HCT116 (cell line): Measurements from ENCODE around the gene GNG4. TPM values are rescaled to one million over a fixed set of nuclear protein-coding genes. Genes with fewer than 3 reads are reported as not detected.

Experiments used
- ATAC-seq: fragments of 200-7000 bp; cut with Tn5 transposase; 2 replicates; pipeline ENCODE4 v1.9.1; 2020; ENCODE audit warnings: mild to moderate bottlenecking, moderate library complexity
- BruUV-seq: library from RNA; stranded (reverse); fragments of 400-500 nt; replicated peaks from 2 replicates; lab custom pipeline; 2021; lab: Mats Ljungman, UMichigan
- CTCF ChIA-PET: fragments of 300-600 bp; sonication (Branson Sonifier 250); formaldehyde crosslinking; loops from one replicate; lab custom pipeline; 2021; ENCODE audit warnings: antibody characterized with exemption; lab: Charles Lee
- POLR2A ChIA-PET: fragments of 300-600, 350-600 bp; sonication (Branson Sonifier 250); formaldehyde crosslinking; loops from one replicate; lab custom pipeline; 2021; ENCODE audit warnings: antibody characterized with exemption; lab: Charles Lee
- RAD21 ChIA-PET, 2 experiments: fragments of 300-600 bp; sonication (Branson Sonifier 250); formaldehyde crosslinking; loops; one replicate each; lab custom pipeline; 2023; ENCODE audit warnings: low total read pairs in 2 of 2; ENCODE audit not compliant: uncharacterized antibody in 2 of 2, unreplicated experiment in 2 of 2, low non-redundant PET in 1 of 2; lab: Charles Lee
- DNase-seq: peaks from one replicate; pipeline ENCODE4 v3.0.0-alpha.2; 2010; ENCODE audit warnings: low read depth, low spot score
- H2AFZ ChIP-seq: fragments of 200-600 bp; shearing (Covaris generic), sonication (generic); 2 replicates; pipeline ENCODE4 v1.6.1; 2017; ENCODE audit warnings: low read depth, mixed run types, mixed read lengths, antibody characterized with exemption, low read length; ENCODE audit not compliant: poor library complexity, severe bottlenecking
- H3K27ac ChIP-seq: 2 replicates; pipeline ENCODE4 v1.5.1; 2012; ENCODE audit warnings: low read depth, low read length
- H3K27me3 ChIP-seq: fragments of 200-600 bp; sonication (generic); 2 replicates; pipeline ENCODE4 v1.6.1; 2016; ENCODE audit warnings: mixed run types, low read length, mixed read lengths; ENCODE audit not compliant: insufficient read depth
- H3K36me3 ChIP-seq, 2 experiments: fragments of 200-500 bp in 1 of 2; fragments of 200-600 bp in 1 of 2; sonication (Bioruptor generic) in 1 of 2; sonication (generic) in 1 of 2; 2 replicates each; pipeline versions ENCODE4 v1.5.1 to v1.6.1; 2014 to 2016; ENCODE audit warnings: low read length in 2 of 2, inconsistent platforms in 1 of 2, mixed read lengths in 1 of 2, mixed run types in 1 of 2; ENCODE audit not compliant: insufficient read depth in 2 of 2, control insufficient read depth in 1 of 2
- H3K4me1 ChIP-seq, 2 experiments: fragments of 200-600 bp in 1 of 2; sonication (generic) in 1 of 2; 2 replicates each; pipeline versions ENCODE4 v1.5.1 to v1.6.1; 2012 to 2017; ENCODE audit warnings: low read length in 2 of 2, inconsistent platforms in 1 of 2, mild to moderate bottlenecking in 1 of 2, mixed read lengths in 1 of 2, mixed run types in 1 of 2, moderate library complexity in 1 of 2; ENCODE audit not compliant: insufficient read depth in 2 of 2, control insufficient read depth in 1 of 2
- H3K4me2 ChIP-seq: fragments of 200-600 bp; sonication (generic); 2 replicates; pipeline ENCODE4 v1.6.1; 2017; ENCODE audit warnings: mixed run types, low read length, mixed read lengths
- H3K4me3 ChIP-seq, 2 experiments: fragments of 200-600 bp in 1 of 2; sonication (generic) in 1 of 2; replicated peaks in 1 of 2; 2 replicates each; pipeline ENCODE4 v1.5.1; 2011 to 2016; ENCODE audit warnings: low read length in 2 of 2, control low read depth in 1 of 2, low read depth in 1 of 2, mild to moderate bottlenecking in 1 of 2, mixed read lengths in 1 of 2, mixed run types in 1 of 2
- H3K79me2 ChIP-seq: fragments of 200-600 bp; sonication (generic); 2 replicates; pipeline ENCODE4 v1.6.1; 2017; ENCODE audit warnings: mild to moderate bottlenecking, mixed run types, low read length, moderate library complexity, mixed read lengths; ENCODE audit not compliant: insufficient read depth
- H3K9ac ChIP-seq: fragments of 200-600 bp; sonication (generic); 2 replicates; pipeline ENCODE4 v1.6.1; 2016; ENCODE audit warnings: low read length, mixed read lengths
- H3K9me2 ChIP-seq: fragments of 200-600 bp; sonication (generic), shearing (Covaris generic); 2 replicates; pipeline ENCODE4 v1.6.1; 2017; ENCODE audit warnings: mixed run types, mild to moderate bottlenecking, moderate library complexity; ENCODE audit not compliant: insufficient read depth
- H3K9me3 ChIP-seq, 2 experiments: fragments of 200-500 bp in 1 of 2; fragments of 200-600 bp in 1 of 2; sonication (Bioruptor generic) in 1 of 2; sonication (generic) in 1 of 2; 2 replicates each; pipeline ENCODE4 v1.6.1; 2014 to 2017; ENCODE audit warnings: low read length in 2 of 2, mixed read lengths in 2 of 2, inconsistent platforms in 1 of 2, low read depth in 1 of 2, mild to moderate bottlenecking in 1 of 2, mixed run types in 1 of 2, moderate library complexity in 1 of 2; ENCODE audit not compliant: control insufficient read depth in 1 of 2, insufficient read depth in 1 of 2
- H4K20me1 ChIP-seq: fragments of 200-600 bp; sonication (generic), shearing (Covaris generic); 2 replicates; pipeline ENCODE4 v1.6.1; 2017; ENCODE audit warnings: mixed run types, mild to moderate bottlenecking, moderate library complexity; ENCODE audit not compliant: insufficient read depth
- CBX3 ChIP-seq: IDR thresholded peaks from 2 replicates; pipeline ENCODE4 v1.6.1; 2012; ENCODE audit warnings: low read depth
- EGR1 ChIP-seq: IDR thresholded peaks from 2 replicates; pipeline ENCODE4 v1.6.1; 2012; ENCODE audit warnings: low read depth
- ELF1 ChIP-seq: IDR thresholded peaks from 2 replicates; pipeline ENCODE4 v1.6.1; 2012; ENCODE audit warnings: low read depth, borderline replicate concordance
- EZH2phosphoT487 ChIP-seq: fragments of 200-600 bp; IDR thresholded peaks from 2 replicates; pipeline ENCODE4 v1.6.1; 2018; ENCODE audit warnings: antibody characterized with exemption, borderline replicate concordance
- FOSL1 ChIP-seq: IDR thresholded peaks from 2 replicates; pipeline ENCODE4 v1.6.1; 2012; ENCODE audit warnings: low read depth
- JUND ChIP-seq: IDR thresholded peaks from 2 replicates; pipeline ENCODE4 v1.6.1; 2012
- POLR2AphosphoS5 ChIP-seq: IDR thresholded peaks from 2 replicates; pipeline ENCODE4 v1.6.1; 2011; ENCODE audit warnings: mild to moderate bottlenecking, low read depth, low read length, moderate library complexity
- RAD21 ChIP-seq: IDR thresholded peaks from 2 replicates; pipeline ENCODE4 v1.6.1; 2012; ENCODE audit warnings: low read depth, mild to moderate bottlenecking
- SIN3A ChIP-seq: IDR thresholded peaks from 2 replicates; pipeline ENCODE4 v1.6.1; 2012; ENCODE audit warnings: low read depth
- SP1 ChIP-seq: IDR thresholded peaks from 2 replicates; pipeline ENCODE4 v1.6.1; 2012; ENCODE audit warnings: low read depth
- SRF ChIP-seq: IDR thresholded peaks from 2 replicates; pipeline ENCODE4 v1.6.1; 2012; ENCODE audit warnings: low read depth
- TCF7L2 ChIP-seq: IDR thresholded peaks from 2 replicates; pipeline ENCODE4 v1.7.0; 2011; ENCODE audit warnings: borderline replicate concordance, inconsistent platforms; ENCODE audit not compliant: insufficient read depth, insufficient read length; ENCODE audit errors: extremely low read depth
- YY1 ChIP-seq: IDR thresholded peaks from 2 replicates; pipeline ENCODE4 v1.6.1; 2011; ENCODE audit warnings: low read length, low read depth, moderate library complexity, mild to moderate bottlenecking; ENCODE audit not compliant: insufficient replicate concordance; ENCODE audit errors: extremely low read depth
- ZFX ChIP-seq: fragments of 450-650 bp; IDR thresholded peaks from 2 replicates; pipeline ENCODE4 v1.6.1; 2017
- ZNF274 ChIP-seq: fragments of 200-500 bp; sonication (Bioruptor generic); IDR thresholded peaks from 2 replicates; pipeline ENCODE4 v1.6.1; 2014; ENCODE audit warnings: mild to moderate bottlenecking, low read depth, low read length, inconsistent platforms
- intact Hi-C: fragments of 100-400 bp; cut with micrococcal nuclease; formaldehyde crosslinking; loops from 2 replicates; pipeline ENCODE4 v1.10.0; 2022
- total RNA-seq: library from RNA; stranded (reverse); gene quantifications from one replicate; pipeline ENCODE4 v1.2.1, GENCODE V29; 2021; ENCODE audit not compliant: unreplicated experiment
- TF ChIP-seq, protein P1 (sequence below): IDR thresholded peaks from 2 replicates; pipeline ENCODE4 v1.6.1; 2012
- TF ChIP-seq, protein P2 (sequence below): IDR thresholded peaks from 2 replicates; pipeline ENCODE4 v1.6.1; 2012; ENCODE audit warnings: low read depth
- TF ChIP-seq, protein P3 (sequence below): IDR thresholded peaks from 2 replicates; pipeline ENCODE4 v1.6.1; 2012

GNG4 gene
- total RNA-seq, 1 experiment from 2014 or later, result 10.6 TPM

GRCh38 chr1:235617140-235617539 is 32.4 kb downstream of the GNG4 start:
- Histone ChIP-seq H3K4me3 (no peak overlapping the region), H3K4me2 (no peak overlapping the region), H2AFZ (no peak overlapping the region), H3K9me3 (no peaks in the 10 kb centered on the region), H4K20me1 (no peaks in the 10 kb centered on the region), H3K27ac (no peak overlapping the region), H3K9ac (no peak overlapping the region), H3K36me3 (no peaks in the 10 kb centered on the region), H3K27me3 (no peaks in the 10 kb centered on the region), H3K4me1 (peaks cover 0 to 3% of the 10 kb centered on the region in 2 experiments; a peak in 1 of 4 replicates), H3K9me2 (no peaks in the 10 kb centered on the region), H3K79me2 (no peaks in the 10 kb centered on the region)
- ChIA-PET CTCF (interaction anchor here (0.9 to 1.4 kb wide), 2 partner anchors 16 to 19 kb away, joined by 3 to 7 read pairs; no protein-coding TSS in a partner anchor), POLR2A (no interaction called here), RAD21 (no interaction called here)
- TF ChIP-seq ELF1 (no peak), POLR2AphosphoS5 (no peak), ZNF274 (no peak), EZH2phosphoT487 (no peak), SRF (no peak), SIN3A (no peak), JUND (no peak), YY1 (no peak), RAD21 (no peak), SP1 (no peak)
- TF ChIP-seq, protein P1, sequence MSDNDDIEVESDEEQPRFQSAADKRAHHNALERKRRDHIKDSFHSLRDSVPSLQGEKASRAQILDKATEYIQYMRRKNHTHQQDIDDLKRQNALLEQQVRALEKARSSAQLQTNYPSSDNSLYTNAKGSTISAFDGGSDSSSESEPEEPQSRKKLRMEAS, result no peak
- no peak for DNase-seq
- no peak for ATAC-seq
- intact Hi-C loops, result no loop called here
- no TSS peak for BruUV-seq

- no peaks in the 10 kb centered on the region for H3K36me3 ChIP-seq
- H3K79me2 ChIP-seq, result no peaks in the 10 kb centered on the region
- RAD21 ChIA-PET, result no interaction called here
- intact Hi-C loops, result no loop called here
- no peak overlapping the region for H3K4me2 ChIP-seq
- no peaks in the 10 kb centered on the region for H4K20me1 ChIP-seq
- no peak overlapping the region for H3K9ac ChIP-seq
- DNase-seq (no peak), ATAC-seq (peak; percentile 61; the same call in 1 of the 2 replicates)
- CTCF ChIA-PET, result interaction anchor here (1.2 to 3.6 kb wide), 2 partner anchors 14 to 169 kb away, joined by 3 to 21 read pairs; no protein-coding TSS in a partner anchor
- H3K27ac ChIP-seq, result no peak overlapping the region
- POLR2A ChIA-PET, result no interaction called here
- H3K4me3 ChIP-seq, result no peak overlapping the region
- H3K9me2 ChIP-seq, result no peaks in the 10 kb centered on the region
- H3K9me3 ChIP-seq, result no peaks in the 10 kb centered on the region
- no TSS peak for BruUV-seq
- H2AFZ ChIP-seq, result no peak overlapping the region
- peaks cover 0 to 3% of the 10 kb centered on the region in 2 experiments; a peak in 1 of 4 replicates for H3K4me1 ChIP-seq
- no peaks in the 10 kb centered on the region for H3K27me3 ChIP-seq
- TF ChIP-seq SRF (no peak), FOSL1 (no peak), EGR1 (no peak), SIN3A (no peak), YY1 (no peak), ZNF274 (no peak), POLR2AphosphoS5 (no peak), CBX3 (no peak), ZFX (no peak), JUND (no peak), EZH2phosphoT487 (no peak), TCF7L2 (no peak), RAD21 (no peak)
- TF ChIP-seq, protein P2, sequence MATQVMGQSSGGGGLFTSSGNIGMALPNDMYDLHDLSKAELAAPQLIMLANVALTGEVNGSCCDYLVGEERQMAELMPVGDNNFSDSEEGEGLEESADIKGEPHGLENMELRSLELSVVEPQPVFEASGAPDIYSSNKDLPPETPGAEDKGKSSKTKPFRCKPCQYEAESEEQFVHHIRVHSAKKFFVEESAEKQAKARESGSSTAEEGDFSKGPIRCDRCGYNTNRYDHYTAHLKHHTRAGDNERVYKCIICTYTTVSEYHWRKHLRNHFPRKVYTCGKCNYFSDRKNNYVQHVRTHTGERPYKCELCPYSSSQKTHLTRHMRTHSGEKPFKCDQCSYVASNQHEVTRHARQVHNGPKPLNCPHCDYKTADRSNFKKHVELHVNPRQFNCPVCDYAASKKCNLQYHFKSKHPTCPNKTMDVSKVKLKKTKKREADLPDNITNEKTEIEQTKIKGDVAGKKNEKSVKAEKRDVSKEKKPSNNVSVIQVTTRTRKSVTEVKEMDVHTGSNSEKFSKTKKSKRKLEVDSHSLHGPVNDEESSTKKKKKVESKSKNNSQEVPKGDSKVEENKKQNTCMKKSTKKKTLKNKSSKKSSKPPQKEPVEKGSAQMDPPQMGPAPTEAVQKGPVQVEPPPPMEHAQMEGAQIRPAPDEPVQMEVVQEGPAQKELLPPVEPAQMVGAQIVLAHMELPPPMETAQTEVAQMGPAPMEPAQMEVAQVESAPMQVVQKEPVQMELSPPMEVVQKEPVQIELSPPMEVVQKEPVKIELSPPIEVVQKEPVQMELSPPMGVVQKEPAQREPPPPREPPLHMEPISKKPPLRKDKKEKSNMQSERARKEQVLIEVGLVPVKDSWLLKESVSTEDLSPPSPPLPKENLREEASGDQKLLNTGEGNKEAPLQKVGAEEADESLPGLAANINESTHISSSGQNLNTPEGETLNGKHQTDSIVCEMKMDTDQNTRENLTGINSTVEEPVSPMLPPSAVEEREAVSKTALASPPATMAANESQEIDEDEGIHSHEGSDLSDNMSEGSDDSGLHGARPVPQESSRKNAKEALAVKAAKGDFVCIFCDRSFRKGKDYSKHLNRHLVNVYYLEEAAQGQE, result no peak
- TF ChIP-seq, protein P3, sequence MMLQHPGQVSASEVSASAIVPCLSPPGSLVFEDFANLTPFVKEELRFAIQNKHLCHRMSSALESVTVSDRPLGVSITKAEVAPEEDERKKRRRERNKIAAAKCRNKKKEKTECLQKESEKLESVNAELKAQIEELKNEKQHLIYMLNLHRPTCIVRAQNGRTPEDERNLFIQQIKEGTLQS, result no peak
Observed at GRCh38 chr1:235614442-235614954, 35.1 kb downstream of the GNG4 start.
